Kidney (tissue), 14 donors: ENCODE data around the gene MYLK. TPM values are rescaled to one million over a fixed set of nuclear protein-coding genes. Genes with fewer than 3 reads are reported as not detected.

Experiments used
- DNase-seq, 5 donors: peaks; one replicate each; pipeline ENCODE4 v3.0.0-alpha.2; 2013 to 2020
- FAIRE-seq: peaks from 2 replicates; lab custom pipeline; 2012; peaks lifted over from hg19 to GRCh38; lab: Jason Lieb, UNC
- H3K27ac ChIP-seq, 2 donors: one replicate each; pipeline ENCODE4 v1.7.0; 2013; ENCODE audit warnings: low read depth in 2 of 2, low read length in 2 of 2, inconsistent platforms in 1 of 2
- H3K27me3 ChIP-seq: one replicate; pipeline ENCODE4 v1.7.1; 2013; ENCODE audit warnings: low read length, inconsistent platforms; ENCODE audit not compliant: control insufficient read depth, insufficient read depth
- H3K36me3 ChIP-seq, 3 donors: one replicate each; pipeline versions ENCODE4 v1.7.0 to v1.7.1; 2013; ENCODE audit warnings: low read length in 3 of 3, control low read depth in 1 of 3, inconsistent platforms in 1 of 3; ENCODE audit not compliant: insufficient read depth in 3 of 3, control insufficient read depth in 2 of 3
- H3K4me1 ChIP-seq, 3 donors: one replicate each; pipeline versions ENCODE4 v1.7.0 to v1.7.1; 2013; ENCODE audit warnings: low read length in 3 of 3, inconsistent platforms in 1 of 3, low read depth in 1 of 3; ENCODE audit not compliant: control insufficient read depth in 2 of 3, insufficient read depth in 2 of 3
- H3K4me3 ChIP-seq, 3 donors: one replicate each; pipeline versions ENCODE4 v1.7.0 to v1.8.1; 2013; ENCODE audit warnings: low read length in 3 of 3, control low read depth in 1 of 3, inconsistent platforms in 1 of 3
- H3K9ac ChIP-seq, 3 donors: one replicate each; pipeline versions ENCODE4 v1.7.0 to v1.7.1; 2013; ENCODE audit warnings: low read length in 3 of 3, control low read depth in 1 of 3, inconsistent platforms in 1 of 3
- H3K9me3 ChIP-seq, 3 donors: one replicate each; pipeline versions ENCODE4 v1.7.0 to v1.7.1; 2013; ENCODE audit warnings: low read length in 3 of 3, control low read depth in 1 of 3, inconsistent platforms in 1 of 3; ENCODE audit not compliant: control insufficient read depth in 2 of 3, insufficient read depth in 1 of 3
- intact Hi-C: fragments of 100-400 bp; cut with DNase I; formaldehyde crosslinking; loops from one replicate; pipeline ENCODE4 v1.11.1; 2022
- polyA plus RNA-seq: library from polyadenylated mRNA; stranded (reverse); fragments of 350-450 nt; fragmentation: Illumina TruSeq; extraction: RNeasy Lipid Tissue Mini Kit (QIAGEN cat#74804); gene quantifications from one replicate; pipeline ENCODE4 v1.2.3, GENCODE V29; 2014; ENCODE audit warnings: low read depth, low replicate concordance; ENCODE audit not compliant: insufficient read depth
- total RNA-seq: library from RNA; stranded (reverse); fragmentation: NEBNext Ultra II Directional; extraction: Animal tissue kit (Norgen Biotek cat#: 25700); gene quantifications from one replicate; pipeline ENCODE4 v1.2.1, GENCODE V29; 2021
- TF ChIP-seq, protein P1 (sequence below): IDR thresholded peaks from 3 replicates; pipeline ENCODE4 v1.5.1; 2012; ENCODE audit warnings: mild to moderate bottlenecking, moderate library complexity, borderline replicate concordance; ENCODE audit not compliant: insufficient read depth; ENCODE audit errors: extremely low read depth
- donor health status: control.
- donor health status: control.
- donor health status: control.
- donor health status: control.
- donor health status: control.
- donor health status: DM: yes; HTN: yes; CAD: no.
- donor health status: Normal renal cell carcinoma (clear cell type).

MYLK gene
- total and polyA plus RNA-seq, 2 donors from 2014 or later = 25.3 to 164 TPM

DNA sequence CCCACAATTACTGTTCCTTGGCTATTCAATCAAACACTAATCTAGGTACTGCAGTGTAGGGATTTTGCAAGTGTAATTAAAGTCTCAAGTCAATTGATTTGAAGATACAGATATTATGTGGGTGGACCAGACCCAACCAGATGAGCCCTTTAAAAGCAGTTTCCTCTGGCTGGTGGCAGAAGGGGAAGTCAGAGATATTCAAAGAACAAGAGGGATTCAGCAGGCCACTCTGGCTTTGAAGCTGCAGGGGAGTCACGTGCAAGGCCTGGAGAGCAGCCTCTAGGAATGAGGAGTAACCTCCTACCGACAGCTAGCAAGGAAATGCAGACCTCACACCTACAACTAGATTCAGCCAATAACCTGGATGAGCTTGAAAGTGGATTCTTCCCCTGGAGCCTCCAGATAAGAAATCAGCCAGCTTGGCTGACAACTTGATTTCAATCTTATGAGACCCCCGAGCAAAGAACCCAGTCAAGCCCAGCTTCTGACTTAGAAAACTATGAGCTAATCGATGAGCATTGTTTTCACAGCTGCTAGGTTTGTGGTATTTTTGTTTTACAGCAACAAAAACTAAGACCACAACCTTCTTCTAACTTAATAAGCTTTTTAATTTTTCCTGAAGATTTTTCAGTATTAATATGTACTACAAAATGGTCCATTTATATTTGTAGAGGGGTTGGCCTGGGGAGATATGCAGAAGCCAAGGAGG, 312.7 kb downstream of the MYLK start:
- Histone ChIP-seq H3K9me3 (no peaks in the 10 kb centered on the region), H3K4me3 (no peak overlapping the region), H3K36me3 (no peaks in the 10 kb centered on the region), H3K9ac (no peak overlapping the region), H3K27ac (no peak overlapping the region), H3K4me1 (no peaks in the 10 kb centered on the region), H3K27me3 (no peaks in the 10 kb centered on the region)
- intact Hi-C loops = no loop called here
- TF ChIP-seq, protein P1, sequence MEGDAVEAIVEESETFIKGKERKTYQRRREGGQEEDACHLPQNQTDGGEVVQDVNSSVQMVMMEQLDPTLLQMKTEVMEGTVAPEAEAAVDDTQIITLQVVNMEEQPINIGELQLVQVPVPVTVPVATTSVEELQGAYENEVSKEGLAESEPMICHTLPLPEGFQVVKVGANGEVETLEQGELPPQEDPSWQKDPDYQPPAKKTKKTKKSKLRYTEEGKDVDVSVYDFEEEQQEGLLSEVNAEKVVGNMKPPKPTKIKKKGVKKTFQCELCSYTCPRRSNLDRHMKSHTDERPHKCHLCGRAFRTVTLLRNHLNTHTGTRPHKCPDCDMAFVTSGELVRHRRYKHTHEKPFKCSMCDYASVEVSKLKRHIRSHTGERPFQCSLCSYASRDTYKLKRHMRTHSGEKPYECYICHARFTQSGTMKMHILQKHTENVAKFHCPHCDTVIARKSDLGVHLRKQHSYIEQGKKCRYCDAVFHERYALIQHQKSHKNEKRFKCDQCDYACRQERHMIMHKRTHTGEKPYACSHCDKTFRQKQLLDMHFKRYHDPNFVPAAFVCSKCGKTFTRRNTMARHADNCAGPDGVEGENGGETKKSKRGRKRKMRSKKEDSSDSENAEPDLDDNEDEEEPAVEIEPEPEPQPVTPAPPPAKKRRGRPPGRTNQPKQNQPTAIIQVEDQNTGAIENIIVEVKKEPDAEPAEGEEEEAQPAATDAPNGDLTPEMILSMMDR = no peak
- DNase-seq (no peak), FAIRE-seq (no peak)

DNA sequence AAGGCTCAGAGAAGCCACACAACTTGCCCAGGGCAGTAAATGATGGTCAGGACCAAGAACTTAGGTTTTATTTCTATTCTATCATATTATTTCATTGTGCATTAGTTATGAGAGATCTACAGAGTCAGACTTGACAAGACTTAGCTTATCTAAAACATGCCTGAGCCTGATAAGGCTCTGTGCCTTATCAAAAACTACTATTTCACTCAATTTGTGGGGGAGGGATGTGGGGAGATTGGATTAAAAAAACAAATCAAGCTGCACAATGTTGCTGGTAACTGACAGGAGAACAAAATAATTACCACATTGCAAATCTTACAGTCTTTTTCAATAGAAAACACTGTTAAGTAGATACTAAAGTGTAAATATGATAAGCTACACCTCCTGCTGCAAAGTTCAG, 315.3 kb downstream of the MYLK start:
- TF ChIP-seq, protein P1 = no peak
- H3K27me3 ChIP-seq = no peaks in the 10 kb centered on the region
- no peak overlapping the region for H3K27ac ChIP-seq
- no peaks in the 10 kb centered on the region for H3K9me3 ChIP-seq
- H3K4me3 ChIP-seq = no peak overlapping the region
- no peaks in the 10 kb centered on the region for H3K36me3 ChIP-seq
- DNase-seq (no peak), FAIRE-seq (no peak)
- no peaks in the 10 kb centered on the region for H3K4me1 ChIP-seq
- intact Hi-C loops = no loop called here
- no peak overlapping the region for H3K9ac ChIP-seq

DNA sequence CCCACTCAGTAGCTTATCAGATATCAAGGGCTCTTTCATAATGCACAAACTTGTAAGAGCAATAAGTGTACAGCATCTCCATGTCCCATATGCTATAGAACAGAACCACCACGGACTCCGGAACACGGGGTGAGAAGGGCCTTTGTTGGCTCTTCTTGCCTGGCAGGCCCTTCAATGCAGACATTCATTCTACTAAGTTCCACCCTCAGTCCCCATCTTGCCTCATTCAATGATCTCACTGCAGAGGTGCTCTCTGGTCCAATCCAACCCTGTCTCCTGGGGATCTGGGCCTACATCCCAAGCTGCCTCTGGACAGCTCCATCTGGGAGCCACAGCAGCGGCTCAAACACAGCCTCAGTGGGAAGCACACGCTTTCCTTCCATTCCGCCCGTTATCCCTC, 316.1 kb downstream of the MYLK start:
- no peak for DNase-seq
- Histone ChIP-seq H3K36me3 (peaks cover 0 to 3% (median 0%) of the 10 kb centered on the region in 3 donors), H3K27me3 (no peaks in the 10 kb centered on the region), H3K9ac (no peak overlapping the region), H3K4me3 (no peak overlapping the region), H3K27ac (no peak overlapping the region), H3K9me3 (no peaks in the 10 kb centered on the region), H3K4me1 (no peaks in the 10 kb centered on the region)
- intact Hi-C loops = no loop called here
- no peak for FAIRE-seq
- TF ChIP-seq, protein P1 = no peak
